H9 (cell line): ENCODE data around the gene PLXNC1. TPM values are rescaled to one million over a fixed set of nuclear protein-coding genes. Genes with fewer than 3 reads are reported as not detected.
A peak's percentile ranks its signal among the peaks of the same experiment; 100 is the strongest.

Experiments used
- DNase-seq: peaks from one replicate; pipeline ENCODE4 v3.0.0-alpha.2; 2017
- H2AFZ ChIP-seq: one replicate; pipeline ENCODE4 v1.6.1; 2013; ENCODE audit warnings: mild to moderate bottlenecking, low read length, control low read depth, moderate library complexity
- H2AK5ac ChIP-seq: 2 replicates; pipeline ENCODE4 v1.6.1; 2013; ENCODE audit warnings: low read length, control low read depth, mixed read lengths; ENCODE audit not compliant: insufficient read length
- H2BK120ac ChIP-seq: one replicate; pipeline ENCODE4 v1.6.1; 2013; ENCODE audit warnings: low read depth, mild to moderate bottlenecking, low read length, control low read depth, inconsistent platforms; ENCODE audit not compliant: poor library complexity, severe bottlenecking
- H2BK12ac ChIP-seq: 2 replicates; pipeline ENCODE4 v1.6.1; 2013; ENCODE audit warnings: low read length, control low read depth, mixed read lengths, low read depth; ENCODE audit not compliant: insufficient read length
- H2BK15ac ChIP-seq: 2 replicates; pipeline ENCODE4 v1.6.1; 2013; ENCODE audit warnings: low read depth, low read length, control low read depth
- H2BK20ac ChIP-seq: one replicate; pipeline ENCODE4 v1.6.1; 2013; ENCODE audit warnings: low read depth, mild to moderate bottlenecking, low read length, control low read depth, inconsistent platforms; ENCODE audit not compliant: poor library complexity, severe bottlenecking
- H2BK5ac ChIP-seq: 2 replicates; pipeline ENCODE4 v1.6.1; 2013; ENCODE audit warnings: low read length, control low read depth, mixed read lengths; ENCODE audit not compliant: insufficient read length
- H3K14ac ChIP-seq: 2 replicates; pipeline ENCODE4 v1.6.1; 2013; ENCODE audit warnings: low read length, control low read depth; ENCODE audit not compliant: insufficient read depth
- H3K18ac ChIP-seq: 2 replicates; pipeline ENCODE4 v1.6.1; 2013; ENCODE audit warnings: low read depth, mild to moderate bottlenecking, mixed read lengths, low read length, control low read depth; ENCODE audit not compliant: insufficient read length
- H3K23ac ChIP-seq: 2 replicates; pipeline ENCODE4 v1.6.1; 2013; ENCODE audit warnings: low read length, control low read depth, mixed read lengths, low read depth; ENCODE audit not compliant: insufficient read length
- H3K23me2 ChIP-seq: 2 replicates; pipeline ENCODE4 v1.6.1; 2013; ENCODE audit warnings: low read depth, mild to moderate bottlenecking, mixed read lengths, low read length, control low read depth; ENCODE audit not compliant: insufficient read length, poor library complexity, severe bottlenecking
- H3K27ac ChIP-seq: 2 replicates; pipeline ENCODE4 v1.5.1; 2013; ENCODE audit warnings: low read length, control low read depth, mixed read lengths, low read depth; ENCODE audit not compliant: insufficient read length
- H3K27me3 ChIP-seq: 2 replicates; pipeline ENCODE4 v1.6.1; 2013; ENCODE audit warnings: low read length, control low read depth, inconsistent platforms; ENCODE audit not compliant: insufficient read depth
- H3K4ac ChIP-seq: 2 replicates; pipeline ENCODE4 v1.6.1; 2013; ENCODE audit warnings: low read depth, mild to moderate bottlenecking, control low read depth, inconsistent platforms, low read length, moderate library complexity
- H3K4me1 ChIP-seq: 2 replicates; pipeline ENCODE4 v1.6.1; 2013; ENCODE audit warnings: low read length, control low read depth, inconsistent platforms; ENCODE audit not compliant: insufficient read depth
- H3K4me2 ChIP-seq: 2 replicates; pipeline ENCODE4 v1.6.1; 2013; ENCODE audit warnings: low read length, control low read depth, mixed read lengths; ENCODE audit not compliant: insufficient read length, insufficient read depth
- H3K56ac ChIP-seq: 2 replicates; pipeline ENCODE4 v1.6.1; 2013; ENCODE audit warnings: low read depth, mild to moderate bottlenecking, mixed read lengths, low read length, control low read depth; ENCODE audit not compliant: insufficient read length
- H3K79me1 ChIP-seq: 2 replicates; pipeline ENCODE4 v1.6.1; 2013; ENCODE audit warnings: low read depth, mild to moderate bottlenecking, moderate library complexity, low read length, control low read depth, inconsistent platforms; ENCODE audit not compliant: insufficient read depth, poor library complexity, severe bottlenecking
- H3K79me2 ChIP-seq: 2 replicates; pipeline ENCODE4 v1.6.1; 2013; ENCODE audit warnings: low read length, control low read depth, inconsistent platforms; ENCODE audit not compliant: insufficient read depth
- H3K9ac ChIP-seq: 2 replicates; pipeline ENCODE4 v1.6.1; 2013; ENCODE audit warnings: low read length, control low read depth, mixed read lengths; ENCODE audit not compliant: insufficient read length; ENCODE audit errors: extremely low read depth
- H3K9me3 ChIP-seq: one replicate; pipeline ENCODE4 v1.6.1; 2013; ENCODE audit warnings: low read depth, low read length, inconsistent platforms; ENCODE audit not compliant: control insufficient read depth
- H3T11ph ChIP-seq: one replicate; pipeline ENCODE4 v1.6.1; 2013; ENCODE audit warnings: mild to moderate bottlenecking, low read length, control low read depth, inconsistent platforms
- H4K20me1 ChIP-seq: one replicate; pipeline ENCODE4 v1.6.1; 2013; ENCODE audit not compliant: control insufficient read depth, insufficient read length, insufficient read depth
- H4K5ac ChIP-seq: 2 replicates; pipeline ENCODE4 v1.6.1; 2013; ENCODE audit warnings: low read depth, mild to moderate bottlenecking, mixed read lengths, low read length, control low read depth; ENCODE audit not compliant: insufficient read length
- H4K8ac ChIP-seq: replicated peaks from 2 replicates; pipeline ENCODE4 v1.6.1; 2013; ENCODE audit warnings: low read length, control low read depth, mixed read lengths, low read depth; ENCODE audit not compliant: insufficient read length
- H4K91ac ChIP-seq: 2 replicates; pipeline ENCODE4 v1.6.1; 2013; ENCODE audit warnings: low read depth, mild to moderate bottlenecking, moderate library complexity, mixed read lengths, low read length, control low read depth; ENCODE audit not compliant: insufficient read length
- H3K27ac Mint-ChIP-seq, 3 experiments: 2 replicates in 2 of 3; 3 replicates in 1 of 3; pipeline ENCODE4 v1.8.0; 2020 to 2021; ENCODE audit warnings: mixed read lengths in 3 of 3, mild to moderate bottlenecking in 1 of 3, moderate library complexity in 1 of 3
- H3K27me3 Mint-ChIP-seq: 2 replicates; pipeline ENCODE4 v1.8.0; 2021; ENCODE audit warnings: low read depth, mild to moderate bottlenecking, moderate library complexity, mixed read lengths
- H3K36me3 Mint-ChIP-seq, 3 experiments: 2 replicates in 2 of 3; 3 replicates in 1 of 3; pipeline ENCODE4 v1.8.0; 2020 to 2021; ENCODE audit warnings: low read depth in 3 of 3, mixed read lengths in 3 of 3; ENCODE audit not compliant: insufficient read depth in 1 of 3
- H3K4me1 Mint-ChIP-seq, 2 experiments: 2 replicates each; pipeline ENCODE4 v1.8.0; 2020; ENCODE audit warnings: mixed read lengths in 2 of 2
- H3K4me3 Mint-ChIP-seq, 2 experiments: 2 replicates in 1 of 2; 3 replicates in 1 of 2; pipeline ENCODE4 v1.8.0; 2020 to 2021; ENCODE audit warnings: mild to moderate bottlenecking in 2 of 2, mixed read lengths in 2 of 2, moderate library complexity in 1 of 2
- H3K9me3 Mint-ChIP-seq, 2 experiments: 2 replicates in 1 of 2; 3 replicates in 1 of 2; pipeline ENCODE4 v1.8.0; 2020; ENCODE audit warnings: mild to moderate bottlenecking in 2 of 2, mixed read lengths in 2 of 2, moderate library complexity in 1 of 2
- WGBS: extraction: QIAGEN DNeasy Blood & Tissue Kit; methylation state at CpG from one replicate; pipeline ENCODE4 v1.1.7; 2013; ENCODE audit warnings: missing lambda C conversion rate, low lambda C conversion rate, mixed read lengths; ENCODE audit not compliant: insufficient read length; ENCODE audit errors: extremely low coverage; 5-methylcytosine and 5-hydroxymethylcytosine counted together
- total RNA-seq: library from RNA; stranded (reverse); gene quantifications from 2 replicates; pipeline ENCODE4 v1.2.1, GENCODE V29; 2021
- TF ChIP-seq, protein P1 (sequence below): fragments of 200-600 bp; sonication (generic); conservative IDR thresholded peaks from 3 replicates; pipeline ENCODE4 v1.8.0; 2021; ENCODE audit warnings: antibody characterized with exemption, mild to moderate bottlenecking

PLXNC1 gene
- total RNA-seq, 1 experiment from 2014 or later, result 1.2 TPM

DNA sequence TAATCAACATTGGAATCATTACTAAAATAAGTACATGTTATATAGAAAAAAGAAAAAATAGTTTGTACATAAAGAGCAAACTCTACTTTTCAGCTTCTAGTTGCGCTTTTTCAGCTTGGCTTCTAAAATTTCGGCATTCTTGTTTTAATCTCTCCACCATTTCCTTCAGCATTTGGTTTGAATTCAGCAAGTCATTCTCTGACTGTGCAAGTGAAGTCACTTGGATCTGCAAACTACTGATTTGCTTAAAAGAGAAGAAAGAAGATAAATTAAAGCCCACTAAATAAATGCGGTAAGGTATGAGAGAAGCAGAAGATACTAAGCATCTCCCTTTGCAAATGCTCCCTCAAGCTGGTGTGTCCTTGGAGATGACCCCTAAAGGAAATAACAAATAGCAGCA, 185.0 kb downstream of the PLXNC1 start:
- H4K91ac ChIP-seq, result no peak overlapping the region
- DNase-seq, result no peak
- H3K4me1 ChIP-seq, result no peaks in the 10 kb centered on the region
- H2BK120ac ChIP-seq, result no peak overlapping the region
- H2BK5ac ChIP-seq, result no peak overlapping the region
- H3K9me3 ChIP-seq, result no peaks in the 10 kb centered on the region
- no peaks in the 10 kb centered on the region for H3K23me2 ChIP-seq
- TF ChIP-seq, protein P1, sequence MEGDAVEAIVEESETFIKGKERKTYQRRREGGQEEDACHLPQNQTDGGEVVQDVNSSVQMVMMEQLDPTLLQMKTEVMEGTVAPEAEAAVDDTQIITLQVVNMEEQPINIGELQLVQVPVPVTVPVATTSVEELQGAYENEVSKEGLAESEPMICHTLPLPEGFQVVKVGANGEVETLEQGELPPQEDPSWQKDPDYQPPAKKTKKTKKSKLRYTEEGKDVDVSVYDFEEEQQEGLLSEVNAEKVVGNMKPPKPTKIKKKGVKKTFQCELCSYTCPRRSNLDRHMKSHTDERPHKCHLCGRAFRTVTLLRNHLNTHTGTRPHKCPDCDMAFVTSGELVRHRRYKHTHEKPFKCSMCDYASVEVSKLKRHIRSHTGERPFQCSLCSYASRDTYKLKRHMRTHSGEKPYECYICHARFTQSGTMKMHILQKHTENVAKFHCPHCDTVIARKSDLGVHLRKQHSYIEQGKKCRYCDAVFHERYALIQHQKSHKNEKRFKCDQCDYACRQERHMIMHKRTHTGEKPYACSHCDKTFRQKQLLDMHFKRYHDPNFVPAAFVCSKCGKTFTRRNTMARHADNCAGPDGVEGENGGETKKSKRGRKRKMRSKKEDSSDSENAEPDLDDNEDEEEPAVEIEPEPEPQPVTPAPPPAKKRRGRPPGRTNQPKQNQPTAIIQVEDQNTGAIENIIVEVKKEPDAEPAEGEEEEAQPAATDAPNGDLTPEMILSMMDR, result no peak
- no peak overlapping the region for H3K4ac ChIP-seq
- no peak overlapping the region for H3K4me3 Mint-ChIP-seq
- no peak overlapping the region for H2AK5ac ChIP-seq
- peaks cover 10 to 11% of the 10 kb centered on the region in 2 experiments for H3K4me1 Mint-ChIP-seq
- no peak overlapping the region for H4K5ac ChIP-seq
- no peaks in the 10 kb centered on the region for H3K27me3 ChIP-seq
- no peak overlapping the region for H3K4me2 ChIP-seq
- no peaks in the 10 kb centered on the region for H4K20me1 ChIP-seq
- H2BK15ac ChIP-seq, result no peak overlapping the region
- H2AFZ ChIP-seq, result no peak overlapping the region
- WGBS, result no CpG with 5 or more reads among the region's 3 CpGs
- peaks cover 3 to 14% (median 6%) of the 10 kb centered on the region in 3 experiments; a peak in 6 of 7 replicates for H3K36me3 Mint-ChIP-seq
- peak overlapping the region in 2 of 3 experiments; percentile 7 to 94; a peak in 3 of 7 replicates for H3K27ac Mint-ChIP-seq
- no peaks in the 10 kb centered on the region for H3K27me3 Mint-ChIP-seq
- no peak overlapping the region for H3K27ac ChIP-seq
- H3K23ac ChIP-seq, result no peak overlapping the region
- H3K79me1 ChIP-seq, result no peaks in the 10 kb centered on the region
- no peak overlapping the region for H4K8ac ChIP-seq
- no peak overlapping the region for H2BK20ac ChIP-seq
- no peak overlapping the region for H3T11ph ChIP-seq
- no peak overlapping the region for H2BK12ac ChIP-seq
- H3K9me3 Mint-ChIP-seq, result no peaks in the 10 kb centered on the region
- no peak overlapping the region for H3K56ac ChIP-seq
- H3K79me2 ChIP-seq, result no peaks in the 10 kb centered on the region
- H3K18ac ChIP-seq, result no peak overlapping the region
- no peak overlapping the region for H3K9ac ChIP-seq
- no peak overlapping the region for H3K14ac ChIP-seq
